DOHH2 (cell line): ENCODE results near the gene FAM20C.

Experiments used
- H3F3A ChIP-seq: fragments of 200-600 bp; sonication (generic), shearing (Covaris generic); 2 replicates; pipeline ENCODE4 v1.6.0; 2016; ENCODE audit warnings: antibody characterized with exemption, mild to moderate bottlenecking; ENCODE audit not compliant: control insufficient read depth, insufficient read depth
- H3K27ac ChIP-seq: fragments of 200-600 bp; sonication (generic); 2 replicates; pipeline ENCODE4 v1.5.1; 2014; ENCODE audit warnings: low read depth, mild to moderate bottlenecking, low read length, moderate library complexity
- H3K27me3 ChIP-seq: fragments of 200-600 bp; sonication (generic); 2 replicates; pipeline ENCODE4 v1.6.1; 2014; ENCODE audit warnings: mild to moderate bottlenecking, low read length, mixed read lengths; ENCODE audit not compliant: control insufficient read depth
- H3K36me3 ChIP-seq: fragments of 200-600 bp; sonication (generic); 2 replicates; pipeline ENCODE4 v1.6.1; 2014; ENCODE audit warnings: mild to moderate bottlenecking, low read length, moderate library complexity, mixed read lengths; ENCODE audit not compliant: control insufficient read depth
- H3K4me1 ChIP-seq: fragments of 200-600 bp; sonication (generic); 2 replicates; pipeline ENCODE4 v1.6.1; 2014; ENCODE audit warnings: mild to moderate bottlenecking, low read length, mixed read lengths; ENCODE audit not compliant: control insufficient read depth
- H3K4me2 ChIP-seq: fragments of 200-600 bp; sonication (generic); 2 replicates; pipeline ENCODE4 v1.6.0; 2014; ENCODE audit warnings: mild to moderate bottlenecking, low read length, moderate library complexity
- H3K4me3 ChIP-seq: fragments of 200-600 bp; sonication (generic); 2 replicates; pipeline ENCODE4 v1.5.1; 2014; ENCODE audit warnings: mild to moderate bottlenecking, low read length, mixed read lengths
- H3K79me2 ChIP-seq: fragments of 200-600 bp; sonication (generic); 2 replicates; pipeline ENCODE4 v1.6.1; 2014; ENCODE audit warnings: mild to moderate bottlenecking, low read length, mixed read lengths; ENCODE audit not compliant: control insufficient read depth
- H3K9me2 ChIP-seq: fragments of 200-600 bp; sonication (generic); replicated peaks from 2 replicates; pipeline ENCODE4 v1.6.1; 2014; ENCODE audit warnings: mild to moderate bottlenecking, low read length, mixed read lengths; ENCODE audit not compliant: control insufficient read depth
- H3K9me3 ChIP-seq: fragments of 200-600 bp; sonication (generic); 2 replicates; pipeline ENCODE4 v1.6.1; 2014; ENCODE audit warnings: antibody characterized with exemption, low read length, mixed read lengths; ENCODE audit not compliant: control insufficient read depth, insufficient read depth
- H4K20me1 ChIP-seq: fragments of 200-600 bp; sonication (generic); 2 replicates; pipeline ENCODE4 v1.6.0; 2014; ENCODE audit warnings: low read depth, mild to moderate bottlenecking, antibody characterized with exemption, low read length, moderate library complexity; ENCODE audit not compliant: control insufficient read depth, insufficient read depth
- EZH2phosphoT487 ChIP-seq: fragments of 200-600 bp; sonication (generic); IDR thresholded peaks from 2 replicates; pipeline ENCODE4 v1.6.1; 2017; ENCODE audit warnings: borderline replicate concordance, mild to moderate bottlenecking, antibody characterized with exemption, low read length, moderate library complexity, mixed read lengths
- TF ChIP-seq, protein P1 (sequence below): fragments of 200-600 bp; sonication (generic); IDR thresholded peaks from one replicate; pipeline ENCODE4 v1.5.1; 2014; ENCODE audit warnings: antibody characterized with exemption, mild to moderate bottlenecking, low read depth, low read length; ENCODE audit not compliant: poor library complexity, severe bottlenecking

The FAM20C gene

DNA sequence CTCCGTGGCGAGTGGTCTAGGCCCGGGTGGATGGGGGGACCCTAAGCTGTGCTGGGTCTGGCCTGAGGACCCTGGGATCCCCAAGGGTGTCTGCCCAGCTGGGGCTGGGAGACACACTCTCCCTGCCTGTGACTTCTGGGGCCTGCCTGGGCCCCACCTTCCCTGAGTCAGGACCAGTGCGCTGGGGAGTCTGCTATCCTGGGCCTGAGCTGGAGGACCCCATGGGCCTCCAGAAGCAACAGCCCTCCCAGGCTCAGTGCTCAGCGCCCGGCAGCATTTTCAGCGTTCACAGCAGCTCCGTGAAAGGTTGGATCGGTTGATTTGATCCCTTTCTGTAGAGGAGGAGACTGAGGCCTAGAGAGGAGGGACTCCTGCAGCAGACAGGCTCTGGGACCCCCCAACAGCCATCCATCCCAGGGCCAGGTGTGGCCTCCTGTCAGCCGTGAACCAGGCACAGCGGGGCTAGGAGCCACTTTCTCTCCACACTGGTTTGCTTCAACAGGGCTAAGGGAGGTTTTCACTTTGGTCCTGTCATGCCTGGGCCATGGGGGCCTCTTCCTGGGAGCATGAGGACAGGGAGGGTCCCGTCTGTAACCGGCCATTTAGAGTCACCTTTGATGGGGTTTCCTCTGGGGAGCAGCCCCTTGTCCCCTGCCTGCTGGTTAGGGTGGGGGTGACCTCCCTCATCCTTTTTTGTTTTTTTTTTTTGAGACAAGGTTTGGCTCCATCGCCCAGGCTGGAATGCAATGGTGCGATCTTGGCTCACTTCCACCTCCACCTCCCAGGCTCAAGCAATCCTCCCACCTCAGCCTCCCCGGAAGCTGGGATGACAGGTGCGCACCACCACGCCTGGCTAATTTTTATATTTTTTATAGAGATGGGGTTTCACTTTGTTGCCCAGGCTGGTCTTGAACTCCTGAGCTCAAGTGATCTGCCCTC is 110.0 kb downstream of the FAM20C start:
- Histone ChIP-seq H3K79me2 (no peaks in the 10 kb centered on the region), H3F3A (no peaks in the 10 kb centered on the region), H3K4me2 (no peak overlapping the region), H4K20me1 (no peaks in the 10 kb centered on the region), H3K4me1 (no peaks in the 10 kb centered on the region), H3K27me3 (no peaks in the 10 kb centered on the region), H3K36me3 (no peaks in the 10 kb centered on the region), H3K9me3 (peaks cover 79% of the 10 kb centered on the region), H3K4me3 (no peak overlapping the region), H3K27ac (no peak overlapping the region), H3K9me2 (no peaks in the 10 kb centered on the region)
- no peak for TF ChIP-seq EZH2phosphoT487
- TF ChIP-seq, protein P1, sequence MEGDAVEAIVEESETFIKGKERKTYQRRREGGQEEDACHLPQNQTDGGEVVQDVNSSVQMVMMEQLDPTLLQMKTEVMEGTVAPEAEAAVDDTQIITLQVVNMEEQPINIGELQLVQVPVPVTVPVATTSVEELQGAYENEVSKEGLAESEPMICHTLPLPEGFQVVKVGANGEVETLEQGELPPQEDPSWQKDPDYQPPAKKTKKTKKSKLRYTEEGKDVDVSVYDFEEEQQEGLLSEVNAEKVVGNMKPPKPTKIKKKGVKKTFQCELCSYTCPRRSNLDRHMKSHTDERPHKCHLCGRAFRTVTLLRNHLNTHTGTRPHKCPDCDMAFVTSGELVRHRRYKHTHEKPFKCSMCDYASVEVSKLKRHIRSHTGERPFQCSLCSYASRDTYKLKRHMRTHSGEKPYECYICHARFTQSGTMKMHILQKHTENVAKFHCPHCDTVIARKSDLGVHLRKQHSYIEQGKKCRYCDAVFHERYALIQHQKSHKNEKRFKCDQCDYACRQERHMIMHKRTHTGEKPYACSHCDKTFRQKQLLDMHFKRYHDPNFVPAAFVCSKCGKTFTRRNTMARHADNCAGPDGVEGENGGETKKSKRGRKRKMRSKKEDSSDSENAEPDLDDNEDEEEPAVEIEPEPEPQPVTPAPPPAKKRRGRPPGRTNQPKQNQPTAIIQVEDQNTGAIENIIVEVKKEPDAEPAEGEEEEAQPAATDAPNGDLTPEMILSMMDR = no peak

DNA sequence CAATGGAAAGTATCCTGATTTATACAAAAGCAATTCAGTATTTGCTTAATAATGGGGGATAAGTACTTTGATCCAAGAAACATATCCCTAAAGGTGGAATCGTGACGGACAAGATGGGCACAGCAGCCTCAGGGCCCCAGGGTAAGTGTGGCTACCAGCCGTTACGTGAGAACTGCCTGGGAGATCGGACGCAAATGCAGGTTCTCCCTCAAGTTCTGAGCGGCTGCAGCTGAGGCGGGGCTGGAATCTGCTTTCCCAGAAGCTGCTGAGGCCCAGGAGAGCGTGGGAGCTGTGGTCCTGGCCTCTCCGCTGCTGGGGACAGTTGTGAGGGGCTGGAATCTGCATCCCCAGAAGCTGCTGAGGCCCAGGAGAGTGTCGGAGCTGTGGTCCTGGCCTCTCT is 111.1 kb downstream of the FAM20C start:
- Histone ChIP-seq H3K79me2 (no peaks in the 10 kb centered on the region), H4K20me1 (no peaks in the 10 kb centered on the region), H3K4me3 (no peak overlapping the region), H3K4me2 (no peak overlapping the region), H3F3A (no peaks in the 10 kb centered on the region), H3K4me1 (no peaks in the 10 kb centered on the region), H3K27me3 (no peaks in the 10 kb centered on the region), H3K36me3 (no peaks in the 10 kb centered on the region), H3K9me3 (peaks cover 75% of the 10 kb centered on the region), H3K9me2 (no peaks in the 10 kb centered on the region), H3K27ac (no peak overlapping the region)
- no peak for TF ChIP-seq EZH2phosphoT487
- TF ChIP-seq, protein P1 = no peak

DNA sequence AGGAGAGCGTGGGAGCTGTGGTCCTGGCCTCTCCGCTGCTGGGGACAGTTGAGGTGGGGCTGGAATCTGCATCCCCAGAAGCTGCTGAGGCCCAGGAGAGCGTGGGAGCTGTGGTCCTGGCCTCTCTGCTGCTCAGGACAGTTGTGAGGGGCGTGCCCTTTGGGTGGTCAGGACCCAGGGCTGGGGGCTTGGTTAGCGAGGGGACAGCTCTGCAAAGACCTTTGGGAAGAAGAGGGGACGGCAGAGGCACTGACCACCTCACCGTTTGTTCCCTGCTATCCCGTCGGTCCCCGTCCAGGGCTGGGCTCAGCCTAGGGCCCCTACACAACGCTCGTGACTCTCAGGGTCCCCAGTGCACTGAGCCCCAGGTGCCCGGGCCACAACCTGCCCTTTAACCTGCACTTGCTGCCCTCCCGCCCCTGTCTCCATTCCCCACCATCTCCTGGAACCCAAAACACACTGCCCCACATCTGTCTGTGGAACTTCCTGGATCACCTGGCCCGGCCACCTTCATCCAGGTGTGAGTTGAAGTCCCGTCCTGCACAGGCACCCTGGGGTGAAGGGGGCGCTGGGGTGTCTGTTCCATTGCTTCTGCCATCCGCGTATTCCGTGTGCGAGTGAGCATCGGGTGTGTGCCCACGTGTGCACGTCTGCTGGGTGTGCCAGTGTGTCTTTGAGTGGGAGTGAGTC is 111.7 kb downstream of the FAM20C start:
- H3K27me3 ChIP-seq = no peaks in the 10 kb centered on the region
- no peaks in the 10 kb centered on the region for H3F3A ChIP-seq
- H3K36me3 ChIP-seq = no peaks in the 10 kb centered on the region
- no peak overlapping the region for H3K4me3 ChIP-seq
- H3K9me3 ChIP-seq = peaks cover 74% of the 10 kb centered on the region
- no peaks in the 10 kb centered on the region for H3K9me2 ChIP-seq
- TF ChIP-seq EZH2phosphoT487 = no peak
- TF ChIP-seq, protein P1 = no peak
- no peaks in the 10 kb centered on the region for H3K79me2 ChIP-seq
- H4K20me1 ChIP-seq = no peaks in the 10 kb centered on the region
- no peak overlapping the region for H3K4me2 ChIP-seq
- no peak overlapping the region for H3K27ac ChIP-seq
- no peaks in the 10 kb centered on the region for H3K4me1 ChIP-seq
